Upper lobe of left lung (tissue), 6 donors: ENCODE results near the gene AP3B2. TPM values are rescaled to one million over a fixed set of nuclear protein-coding genes. Genes with fewer than 3 reads are reported as not detected.

ENCODE experiments used
- ATAC-seq, 2 donors: fragments of 200-7000 bp; cut with Tn5 transposase; one replicate each; pipeline ENCODE4 v1.9.1; 2022; ENCODE audit warnings: mild to moderate bottlenecking in 2 of 2, moderate library complexity in 2 of 2; ENCODE audit not compliant: low FRiP score in 2 of 2
- DNase-seq, 2 donors: peaks; one replicate each; pipeline ENCODE4 v3.0.0-alpha.2; 2019 to 2020
- H3K27ac ChIP-seq, 4 donors: fragments of 200-600 bp; sonication (generic); one replicate each; pipeline ENCODE4 v1.5.1; 2016 to 2019
- H3K27me3 ChIP-seq, 4 donors: fragments of 200-600 bp; sonication (generic); one replicate each; pipeline ENCODE4 v1.5.1; 2017 to 2019
- H3K36me3 ChIP-seq, 4 donors: fragments of 200-600 bp; sonication (generic); one replicate each; pipeline ENCODE4 v1.5.1; 2016 to 2019
- H3K4me1 ChIP-seq, 4 donors: fragments of 200-600 bp; sonication (generic); one replicate each; pipeline ENCODE4 v1.5.1; 2018 to 2019
- H3K4me3 ChIP-seq, 4 donors: fragments of 200-600 bp; sonication (generic); one replicate each; pipeline ENCODE4 v1.5.1; 2017 to 2019; ENCODE audit warnings: mild to moderate bottlenecking in 2 of 4, moderate library complexity in 1 of 4
- H3K9me3 ChIP-seq, 4 donors: fragments of 200-600 bp; sonication (generic); one replicate each; pipeline ENCODE4 v1.5.1; 2018 to 2019
- EP300 ChIP-seq, 4 donors: sonication (generic); formaldehyde crosslinking; IDR thresholded peaks; one replicate each; pipeline ENCODE4 v1.5.1; 2017; ENCODE audit warnings: antibody characterized with exemption in 4 of 4, control low read depth in 2 of 4
- POLR2A ChIP-seq, 4 donors: fragments of 450-650 bp; IDR thresholded peaks; one replicate each; pipeline ENCODE4 v1.5.1; 2016 to 2017; ENCODE audit warnings: antibody characterized with exemption in 4 of 4, mild to moderate bottlenecking in 2 of 4
- POLR2AphosphoS5 ChIP-seq, 2 donors: sonication (generic); formaldehyde crosslinking; IDR thresholded peaks; one replicate each; pipeline ENCODE4 v1.5.1; 2017; ENCODE audit warnings: antibody characterized with exemption in 2 of 2
- WGBS, 2 donors: methylation state at CpG; one replicate each; pipeline ENCODE4 v1.1.5; 2017 to 2018; 5-methylcytosine and 5-hydroxymethylcytosine counted together
- total RNA-seq, 6 donors: library from RNA; depleted of rRNA in 4 of 6; stranded (reverse); fragments of >200 nt in 4 of 6; gene quantifications; one replicate each; pipeline versions ENCODE4 v1.1.0 to v1.2.1, GENCODE V29; 2016 to 2021
- TF ChIP-seq, protein P1 (sequence below), 6 experiments: fragments of 450-650 bp in 4 of 6; fragments of 200-600 bp in 2 of 6; sonication (generic) in 2 of 6; IDR thresholded peaks; one replicate each; pipeline ENCODE4 v1.5.1; 2016 to 2019; ENCODE audit warnings: antibody characterized with exemption in 6 of 6
- donor health status: DM: no; HTN: no; CAD: no; lungs with moderate emphysema.
- donor health status: DM: no; HTN: yes; CAD: no; lungs with severe emphysema.

The AP3B2 gene
- total RNA-seq, 6 donors from 2014 or later, result 0.39 to 25.1 (median 3.8) TPM

DNA sequence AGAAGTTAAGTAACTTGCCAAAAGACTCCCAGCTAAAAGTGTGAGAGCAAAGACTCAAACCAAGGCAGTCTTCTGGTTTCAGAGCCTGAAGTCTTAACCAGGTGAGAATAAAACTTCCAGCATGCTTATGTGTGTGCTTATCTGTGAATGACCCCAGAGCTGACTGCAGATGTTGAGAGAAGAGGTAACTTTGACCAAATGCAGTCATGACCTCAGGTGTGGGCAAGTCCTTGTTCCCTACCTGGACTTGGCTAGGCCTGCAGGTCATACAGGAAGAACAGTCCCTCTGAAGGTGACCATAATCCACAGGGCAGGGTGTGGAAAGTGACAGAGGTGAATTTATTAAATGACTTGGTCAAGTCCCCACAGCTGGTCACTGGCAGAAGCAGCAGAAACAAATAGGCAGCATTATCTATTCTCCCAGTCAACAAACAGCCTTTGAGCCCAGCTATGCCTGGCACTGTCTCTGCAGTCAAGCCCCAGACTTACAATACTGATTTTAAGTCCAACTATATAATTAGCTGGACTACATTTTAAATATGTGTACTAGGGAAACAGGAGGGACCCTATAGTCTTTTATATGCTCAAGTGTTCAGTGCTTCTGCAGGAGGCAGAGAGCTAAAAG lies 59.5 kb downstream of the AP3B2 start:
- ATAC-seq (no peak), DNase-seq (no peak)
- TF ChIP-seq, protein P1, sequence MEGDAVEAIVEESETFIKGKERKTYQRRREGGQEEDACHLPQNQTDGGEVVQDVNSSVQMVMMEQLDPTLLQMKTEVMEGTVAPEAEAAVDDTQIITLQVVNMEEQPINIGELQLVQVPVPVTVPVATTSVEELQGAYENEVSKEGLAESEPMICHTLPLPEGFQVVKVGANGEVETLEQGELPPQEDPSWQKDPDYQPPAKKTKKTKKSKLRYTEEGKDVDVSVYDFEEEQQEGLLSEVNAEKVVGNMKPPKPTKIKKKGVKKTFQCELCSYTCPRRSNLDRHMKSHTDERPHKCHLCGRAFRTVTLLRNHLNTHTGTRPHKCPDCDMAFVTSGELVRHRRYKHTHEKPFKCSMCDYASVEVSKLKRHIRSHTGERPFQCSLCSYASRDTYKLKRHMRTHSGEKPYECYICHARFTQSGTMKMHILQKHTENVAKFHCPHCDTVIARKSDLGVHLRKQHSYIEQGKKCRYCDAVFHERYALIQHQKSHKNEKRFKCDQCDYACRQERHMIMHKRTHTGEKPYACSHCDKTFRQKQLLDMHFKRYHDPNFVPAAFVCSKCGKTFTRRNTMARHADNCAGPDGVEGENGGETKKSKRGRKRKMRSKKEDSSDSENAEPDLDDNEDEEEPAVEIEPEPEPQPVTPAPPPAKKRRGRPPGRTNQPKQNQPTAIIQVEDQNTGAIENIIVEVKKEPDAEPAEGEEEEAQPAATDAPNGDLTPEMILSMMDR (IDR thresholded peaks at IDR 0.05), result no peak
- TF ChIP-seq EP300 (IDR thresholded peaks at IDR 0.05), result no peak
- no peak for TF ChIP-seq POLR2A (IDR thresholded peaks at IDR 0.05)
- no peak for TF ChIP-seq POLR2AphosphoS5 (IDR thresholded peaks at IDR 0.05)
- no peak overlapping the region for H3K27ac ChIP-seq
- peaks cover 17 to 27% (median 20%) of the 10 kb centered on the region in 4 donors for H3K4me1 ChIP-seq
- peaks cover 0 to 5% (median 0%) of the 10 kb centered on the region in 4 donors for H3K9me3 ChIP-seq
- no peak overlapping the region for H3K4me3 ChIP-seq
- peaks cover 0 to 29% (median 21%) of the 10 kb centered on the region in 4 donors for H3K27me3 ChIP-seq
- H3K36me3 ChIP-seq, result no peaks in the 10 kb centered on the region

DNA sequence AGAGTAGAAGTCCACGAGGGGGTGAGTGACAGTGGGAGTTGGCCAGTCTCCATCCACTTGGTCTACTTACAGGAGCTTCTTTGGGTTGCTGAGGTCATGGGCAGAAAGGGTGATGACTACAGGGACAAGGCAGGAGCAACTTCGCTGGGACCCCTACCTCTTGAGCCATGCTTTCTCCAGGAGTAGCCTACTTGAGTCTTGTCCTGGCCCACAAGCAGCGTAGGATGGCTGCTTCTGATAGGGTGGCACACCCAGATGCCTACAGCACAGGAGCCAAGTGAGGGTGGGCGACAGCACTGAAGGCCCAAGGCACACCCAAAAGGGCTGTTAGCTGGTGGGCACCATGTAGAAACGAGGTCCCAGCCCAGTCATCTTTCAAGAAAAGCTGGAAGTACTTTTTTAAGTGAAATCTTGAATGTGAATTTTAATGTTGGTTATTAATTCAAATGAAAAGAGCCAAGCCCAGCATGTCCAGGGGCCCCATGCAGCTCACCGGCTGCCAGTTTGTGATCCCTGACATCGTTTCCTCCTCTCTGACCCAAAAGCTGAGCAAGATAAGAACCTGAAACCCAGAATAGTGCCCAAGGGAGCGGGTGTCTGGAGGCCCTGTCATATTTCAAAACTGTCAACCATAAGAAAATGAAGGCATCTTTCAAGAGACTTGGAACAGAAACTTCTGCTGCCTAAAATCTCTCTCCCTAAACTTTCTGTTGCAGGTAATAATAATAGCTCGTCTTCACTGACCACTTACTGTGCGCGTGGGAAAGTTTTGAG lies 60.3 kb downstream of the AP3B2 start:
- no peak for DNase-seq
- no peak overlapping the region for H3K27ac ChIP-seq
- H3K4me3 ChIP-seq, result no peak overlapping the region
- WGBS, 2 donors, result 76 to 83% methylated on average over 10 to 11 of the region's 11 CpGs
- peaks cover 17 to 27% (median 20%) of the 10 kb centered on the region in 4 donors for H3K4me1 ChIP-seq
- no peaks in the 10 kb centered on the region for H3K36me3 ChIP-seq
- TF ChIP-seq EP300 (IDR thresholded peaks at IDR 0.05) (no peak), POLR2A (IDR thresholded peaks at IDR 0.05) (no peak), POLR2AphosphoS5 (IDR thresholded peaks at IDR 0.05) (no peak)
- TF ChIP-seq, protein P1 (IDR thresholded peaks at IDR 0.05), result no peak
- ATAC-seq, result peak in 1 of 2 donors; percentile 11
- peaks cover 0 to 5% (median 0%) of the 10 kb centered on the region in 4 donors for H3K9me3 ChIP-seq
- peaks cover 0 to 29% (median 23%) of the 10 kb centered on the region in 4 donors for H3K27me3 ChIP-seq

DNA sequence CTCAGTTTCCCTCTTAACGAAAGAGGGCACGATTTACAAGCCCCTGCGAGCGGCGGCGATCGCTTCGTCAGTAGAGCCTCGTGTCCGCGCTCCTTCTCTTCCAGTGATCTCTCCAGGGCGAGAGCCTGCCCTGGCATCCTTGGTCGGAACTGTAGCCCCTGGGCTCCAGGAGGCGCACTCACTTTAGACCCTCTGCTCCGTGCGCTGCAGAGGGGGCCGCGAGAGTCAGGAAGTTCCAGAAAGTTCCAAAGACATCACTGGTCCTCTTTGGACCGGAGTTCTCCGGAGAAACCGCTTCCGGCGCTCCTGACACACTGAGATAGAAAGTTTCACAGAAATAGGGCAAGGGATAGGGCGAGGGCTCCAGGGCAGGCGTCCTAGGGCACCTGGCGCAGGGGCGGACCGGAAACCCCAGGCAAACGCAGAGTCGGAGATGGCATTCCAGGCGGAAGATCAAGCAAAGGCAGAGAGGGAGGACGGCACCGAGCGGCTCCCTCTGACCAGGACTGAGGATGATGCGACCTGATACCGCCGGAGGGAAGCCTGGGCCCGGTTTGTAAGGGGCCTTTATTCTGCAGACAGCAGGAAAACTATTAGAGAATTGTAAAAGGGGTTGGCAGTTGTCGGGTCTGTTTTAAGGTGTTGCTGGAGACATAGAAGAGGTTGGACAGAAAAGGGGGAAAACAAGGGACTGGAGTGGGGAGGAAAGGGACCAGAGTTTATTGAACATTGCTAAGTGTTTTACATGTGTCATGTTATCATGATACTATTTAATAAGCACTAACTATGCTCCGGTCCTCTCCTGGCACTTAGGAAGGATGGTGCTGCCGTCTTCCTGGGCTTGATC lies 61.2 kb downstream of the AP3B2 start:
- peaks cover 0 to 31% (median 23%) of the 10 kb centered on the region in 4 donors for H3K27me3 ChIP-seq
- ATAC-seq (peak in 1 of 2 donors; percentile 29), DNase-seq (peak in 1 of 2 donors; percentile 46)
- H3K27ac ChIP-seq, result no peak overlapping the region
- TF ChIP-seq POLR2A (IDR thresholded peaks at IDR 0.05) (no peak), POLR2AphosphoS5 (IDR thresholded peaks at IDR 0.05) (no peak), EP300 (IDR thresholded peaks at IDR 0.05) (no peak)
- TF ChIP-seq, protein P1 (IDR thresholded peaks at IDR 0.05), result no peak
- H3K9me3 ChIP-seq, result peaks cover 0 to 5% (median 0%) of the 10 kb centered on the region in 4 donors
- H3K4me1 ChIP-seq, result peaks cover 17 to 27% (median 20%) of the 10 kb centered on the region in 4 donors
- H3K4me3 ChIP-seq, result peak overlapping the region; percentile 8 to 59 (median 44)
- 34 to 41% methylated on average over 17 to 39 of the region's 41 CpGs for WGBS, 2 donors
- no peaks in the 10 kb centered on the region for H3K36me3 ChIP-seq

DNA sequence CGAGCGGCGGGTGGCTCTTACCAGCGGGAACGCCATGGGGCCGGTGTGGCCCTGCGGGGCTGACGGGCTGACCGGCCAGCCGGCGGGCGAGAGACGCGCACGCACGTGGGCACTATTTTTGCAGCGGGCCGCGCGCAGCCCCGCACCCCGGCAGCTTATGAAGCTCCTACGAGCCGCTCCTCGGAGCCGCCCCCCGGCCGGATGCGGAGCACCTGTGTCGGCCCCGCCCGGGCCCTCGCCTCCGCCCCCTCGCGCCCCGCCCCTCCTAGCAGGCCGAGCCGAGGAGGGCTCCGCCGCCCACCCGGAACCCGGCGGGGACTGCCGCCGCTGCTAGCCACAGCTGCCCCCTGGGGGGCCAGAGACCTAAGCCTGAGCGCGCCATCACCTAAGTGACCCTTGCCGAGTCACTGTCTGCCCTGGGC lies 61.8 kb downstream of the AP3B2 start:
- DNase-seq (peak in 1 of 2 donors; percentile 91), ATAC-seq (peak in 1 of 2 donors; percentile 57)
- WGBS, 2 donors, result 6% methylated on average over 3 of the region's 49 CpGs; no CpG with 5 or more reads in 1 of the 2 donors
- H3K9me3 ChIP-seq, result peaks cover 0 to 5% (median 0%) of the 10 kb centered on the region in 4 donors
- peaks cover 17 to 27% (median 20%) of the 10 kb centered on the region in 4 donors for H3K4me1 ChIP-seq
- peaks cover 0 to 31% (median 23%) of the 10 kb centered on the region in 4 donors for H3K27me3 ChIP-seq
- H3K36me3 ChIP-seq, result no peaks in the 10 kb centered on the region
- TF ChIP-seq, protein P1 (IDR thresholded peaks at IDR 0.05), result no peak
- TF ChIP-seq POLR2A (IDR thresholded peaks at IDR 0.05) (no peak), POLR2AphosphoS5 (IDR thresholded peaks at IDR 0.05) (no peak), EP300 (IDR thresholded peaks at IDR 0.05) (no peak)
- H3K4me3 ChIP-seq, result peak overlapping the region; percentile 8 to 59 (median 44)
- no peak overlapping the region for H3K27ac ChIP-seq
